Nephron (organoid): Measurements from ENCODE around the gene SLC2A5.
A peak's percentile ranks its signal among the peaks of the same experiment; 100 is the strongest.

Experiments used
- H3K27ac Mint-ChIP-seq, 3 experiments: 2 replicates each; pipeline ENCODE4 v1.8.0; 2020; ENCODE audit warnings: mixed read lengths in 3 of 3, mild to moderate bottlenecking in 2 of 3, moderate library complexity in 1 of 3
- H3K27me3 Mint-ChIP-seq: 2 replicates; pipeline ENCODE4 v1.8.0; 2021; ENCODE audit warnings: low read depth, mild to moderate bottlenecking, moderate library complexity, mixed read lengths
- H3K36me3 Mint-ChIP-seq: 2 replicates; pipeline ENCODE4 v1.8.0; 2020; ENCODE audit warnings: low read depth, mixed read lengths
- H3K4me1 Mint-ChIP-seq: 2 replicates; pipeline ENCODE4 v1.8.0; 2020; ENCODE audit warnings: mixed read lengths
- H3K4me3 Mint-ChIP-seq, 3 experiments: 2 replicates each; pipeline ENCODE4 v1.8.0; 2020; ENCODE audit warnings: mild to moderate bottlenecking in 3 of 3, mixed read lengths in 3 of 3, moderate library complexity in 2 of 3
- H3K9me3 Mint-ChIP-seq: 2 replicates; pipeline ENCODE4 v1.8.0; 2020; ENCODE audit warnings: mixed read lengths
- TF ChIP-seq, protein P1 (sequence below), 3 experiments: fragments of 200-600 bp; sonication (generic); IDR thresholded peaks; one replicate each; pipeline ENCODE4 v1.5.0; 2021; ENCODE audit warnings: antibody characterized with exemption in 3 of 3; ENCODE audit not compliant: unreplicated experiment in 3 of 3

Gene SLC2A5, protein sequence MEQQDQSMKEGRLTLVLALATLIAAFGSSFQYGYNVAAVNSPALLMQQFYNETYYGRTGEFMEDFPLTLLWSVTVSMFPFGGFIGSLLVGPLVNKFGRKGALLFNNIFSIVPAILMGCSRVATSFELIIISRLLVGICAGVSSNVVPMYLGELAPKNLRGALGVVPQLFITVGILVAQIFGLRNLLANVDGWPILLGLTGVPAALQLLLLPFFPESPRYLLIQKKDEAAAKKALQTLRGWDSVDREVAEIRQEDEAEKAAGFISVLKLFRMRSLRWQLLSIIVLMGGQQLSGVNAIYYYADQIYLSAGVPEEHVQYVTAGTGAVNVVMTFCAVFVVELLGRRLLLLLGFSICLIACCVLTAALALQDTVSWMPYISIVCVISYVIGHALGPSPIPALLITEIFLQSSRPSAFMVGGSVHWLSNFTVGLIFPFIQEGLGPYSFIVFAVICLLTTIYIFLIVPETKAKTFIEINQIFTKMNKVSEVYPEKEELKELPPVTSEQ

DNA sequence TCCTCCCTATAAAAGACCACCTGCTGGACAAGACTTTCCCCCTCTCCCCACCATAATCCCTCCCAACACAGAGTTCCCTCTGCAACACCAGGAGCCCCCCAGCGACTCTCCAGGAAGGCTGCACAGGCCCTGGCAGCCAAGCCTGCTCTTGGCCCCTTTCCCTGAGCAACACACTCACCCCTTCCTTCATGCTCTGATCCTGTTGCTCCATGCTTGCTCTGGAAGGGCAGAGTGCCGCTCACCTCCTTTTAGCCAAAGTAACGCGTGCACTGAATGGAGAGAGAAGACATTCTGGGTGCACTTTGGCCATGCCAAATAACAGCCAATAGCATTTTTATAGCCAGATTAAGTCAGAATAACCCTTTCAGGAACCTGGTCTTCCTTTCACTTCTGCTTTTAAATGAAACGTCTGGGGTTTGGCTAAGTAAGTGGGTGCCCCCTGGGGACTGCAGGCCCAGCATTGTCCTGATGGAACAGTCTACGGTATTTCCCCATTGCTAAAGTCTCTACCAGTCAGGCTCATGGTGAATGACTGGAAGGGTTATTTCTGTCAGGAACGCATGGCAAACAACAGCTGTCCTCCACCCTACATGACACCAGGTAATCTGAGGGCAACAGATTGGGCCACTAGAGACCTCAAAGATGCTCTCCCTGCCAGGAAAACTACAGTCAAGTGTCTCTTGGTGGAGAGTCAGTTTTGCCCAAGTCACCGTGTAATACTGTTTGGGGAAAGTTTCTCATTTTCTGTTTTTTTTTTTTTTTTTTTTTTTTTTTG, at the start of gene SLC2A5:
TSS of gene SLC2A5 (minus strand) at position 310 of the 775 bp plus-strand sequence. CDS start at position 211, 99 bp downstream.
- Mint-ChIP-seq H3K27ac (peak within 1 kb of the TSS; percentile 86 to 89 (median 87)), H3K4me1 (peaks cover 37% of the 10 kb centered on the region)
- TF ChIP-seq, protein P1, sequence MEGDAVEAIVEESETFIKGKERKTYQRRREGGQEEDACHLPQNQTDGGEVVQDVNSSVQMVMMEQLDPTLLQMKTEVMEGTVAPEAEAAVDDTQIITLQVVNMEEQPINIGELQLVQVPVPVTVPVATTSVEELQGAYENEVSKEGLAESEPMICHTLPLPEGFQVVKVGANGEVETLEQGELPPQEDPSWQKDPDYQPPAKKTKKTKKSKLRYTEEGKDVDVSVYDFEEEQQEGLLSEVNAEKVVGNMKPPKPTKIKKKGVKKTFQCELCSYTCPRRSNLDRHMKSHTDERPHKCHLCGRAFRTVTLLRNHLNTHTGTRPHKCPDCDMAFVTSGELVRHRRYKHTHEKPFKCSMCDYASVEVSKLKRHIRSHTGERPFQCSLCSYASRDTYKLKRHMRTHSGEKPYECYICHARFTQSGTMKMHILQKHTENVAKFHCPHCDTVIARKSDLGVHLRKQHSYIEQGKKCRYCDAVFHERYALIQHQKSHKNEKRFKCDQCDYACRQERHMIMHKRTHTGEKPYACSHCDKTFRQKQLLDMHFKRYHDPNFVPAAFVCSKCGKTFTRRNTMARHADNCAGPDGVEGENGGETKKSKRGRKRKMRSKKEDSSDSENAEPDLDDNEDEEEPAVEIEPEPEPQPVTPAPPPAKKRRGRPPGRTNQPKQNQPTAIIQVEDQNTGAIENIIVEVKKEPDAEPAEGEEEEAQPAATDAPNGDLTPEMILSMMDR (IDR thresholded peaks at IDR 0.05; ENCODE audit: unreplicated experiment in 3 of 3), result no peak

DNA sequence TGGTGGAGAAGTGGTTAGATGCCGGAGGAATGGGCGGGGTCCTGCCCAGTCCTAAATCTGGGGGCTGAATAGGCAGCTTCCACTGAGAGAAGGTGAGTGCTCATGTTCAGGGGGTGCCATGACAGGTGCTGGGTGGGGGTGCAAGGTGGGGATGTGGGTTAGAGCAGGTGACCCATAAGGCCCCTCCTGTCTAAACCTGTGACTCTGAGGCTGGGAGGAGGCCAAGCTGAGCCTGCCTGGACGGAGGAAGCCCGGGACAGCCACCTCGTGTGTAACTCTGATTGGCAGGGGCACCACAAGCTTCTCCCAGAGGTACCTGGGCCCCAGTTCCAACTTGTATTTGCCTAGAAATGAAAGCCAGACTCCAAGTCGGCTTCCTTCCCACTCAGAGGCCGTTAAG, 48.8 kb upstream of the SLC2A5 start:
- TF ChIP-seq, protein P1 (IDR thresholded peaks at IDR 0.05; ENCODE audit: unreplicated experiment in 3 of 3), result no peak
- Mint-ChIP-seq H3K4me3 (no peak overlapping the region), H3K27ac (no peak overlapping the region), H3K27me3 (peaks cover 3% of the 10 kb centered on the region), H3K4me1 (no peaks in the 10 kb centered on the region), H3K9me3 (no peaks in the 10 kb centered on the region), H3K36me3 (no peaks in the 10 kb centered on the region)

More for the DNA sequence above, at the start of gene SLC2A5:
- H3K36me3 Mint-ChIP-seq, result no peaks in the 10 kb centered on the region
- H3K4me3 Mint-ChIP-seq, result peak within 1 kb of the TSS in 2 of 3 experiments; percentile 26 to 45
- H3K27me3 Mint-ChIP-seq, result peaks cover 7% of the 10 kb centered on the region
- H3K9me3 Mint-ChIP-seq, result no peaks in the 10 kb centered on the region

DNA sequence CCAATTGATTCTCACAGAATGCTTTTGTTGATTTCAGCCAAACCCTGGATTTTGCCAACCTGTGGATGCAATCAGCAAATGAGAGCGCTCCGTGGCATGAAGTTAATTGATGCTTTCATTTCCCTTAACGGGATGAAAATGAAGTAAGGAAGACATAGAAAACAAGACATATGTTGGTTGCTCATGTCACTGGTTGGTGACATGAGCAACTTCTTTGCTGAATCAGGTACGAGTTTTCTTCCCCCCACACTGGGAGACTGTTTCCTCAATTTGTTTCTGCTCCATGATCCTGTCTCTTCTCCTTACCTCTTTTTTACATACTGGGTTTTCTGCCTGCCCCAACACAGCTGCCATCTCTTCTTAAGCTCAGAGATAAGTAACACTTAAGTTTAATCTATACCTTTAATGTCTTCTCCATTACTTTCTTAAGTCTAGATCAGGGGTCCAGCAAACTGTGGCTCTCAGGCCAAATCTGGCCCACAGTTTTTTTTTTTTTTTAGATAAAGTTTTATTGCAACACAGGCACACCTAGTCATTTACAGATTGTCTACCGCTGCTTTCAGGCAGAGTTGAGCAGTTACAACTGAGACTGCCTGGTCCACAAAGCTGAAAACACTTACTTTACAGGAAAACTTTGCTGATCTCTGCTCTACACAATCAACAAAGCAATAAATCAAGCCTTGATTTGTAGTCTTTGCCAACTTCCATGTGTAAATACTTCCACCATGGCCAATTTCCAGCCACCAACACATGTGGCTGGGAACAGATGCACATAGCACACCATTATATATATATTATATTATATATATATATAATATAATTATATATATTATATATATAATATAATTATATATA, 46.1 kb upstream of the SLC2A5 start:
- H3K9me3 Mint-ChIP-seq, result no peaks in the 10 kb centered on the region
- H3K4me3 Mint-ChIP-seq, result no peak overlapping the region
- no peak overlapping the region for H3K27ac Mint-ChIP-seq
- peaks cover 3% of the 10 kb centered on the region for H3K27me3 Mint-ChIP-seq
- no peaks in the 10 kb centered on the region for H3K36me3 Mint-ChIP-seq
- TF ChIP-seq, protein P1 (IDR thresholded peaks at IDR 0.05; ENCODE audit: unreplicated experiment in 3 of 3), result no peak
- H3K4me1 Mint-ChIP-seq, result no peaks in the 10 kb centered on the region

DNA sequence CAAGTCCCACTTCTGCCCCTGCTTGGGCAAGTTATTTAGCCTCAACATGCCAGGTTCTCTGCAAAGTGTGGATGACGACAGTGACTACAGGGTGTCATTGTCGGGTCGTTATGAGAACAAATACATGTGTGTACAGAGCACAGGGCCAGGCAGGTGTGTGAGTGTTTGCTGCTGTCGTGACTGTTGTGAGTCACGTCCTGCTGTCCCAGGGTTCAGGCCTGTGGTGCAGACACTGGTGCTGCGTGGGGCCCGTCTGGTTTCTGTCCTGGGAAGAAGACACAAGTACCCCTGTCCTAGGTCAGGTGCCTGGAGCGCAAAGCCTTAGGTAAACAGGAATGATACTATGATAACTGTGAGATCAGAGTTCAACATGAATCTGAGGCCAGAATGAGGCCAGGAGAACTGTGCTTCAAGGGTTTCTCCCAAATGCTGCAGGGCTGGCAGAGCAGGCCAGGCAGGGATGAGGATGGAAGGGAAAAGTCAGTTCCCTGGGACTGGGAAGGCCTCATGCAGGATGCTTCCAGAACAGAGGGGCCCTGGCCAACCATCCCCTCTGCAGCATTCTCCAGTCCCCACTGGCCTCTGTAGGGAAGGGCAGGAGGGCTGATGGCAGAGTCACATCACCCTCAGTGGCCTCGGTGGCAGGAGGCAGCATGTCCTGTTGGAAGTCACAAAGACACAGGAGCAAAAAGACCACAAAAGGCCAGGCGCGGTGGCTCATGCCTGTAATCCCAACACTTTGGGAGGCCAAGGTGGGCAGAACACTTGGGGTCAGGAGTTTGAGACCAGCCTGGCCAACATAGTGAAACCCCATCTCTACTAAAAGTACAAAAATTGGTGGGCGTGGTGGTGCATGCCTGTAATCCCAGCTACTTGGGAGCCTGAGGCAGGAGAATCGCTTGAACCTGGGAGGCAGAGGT, 43.8 kb upstream of the SLC2A5 start:
- H3K27me3 Mint-ChIP-seq, result peaks cover 3% of the 10 kb centered on the region
- no peaks in the 10 kb centered on the region for H3K9me3 Mint-ChIP-seq
- H3K36me3 Mint-ChIP-seq, result peaks cover 1% of the 10 kb centered on the region
- H3K4me3 Mint-ChIP-seq, result no peak overlapping the region
- H3K27ac Mint-ChIP-seq, result no peak overlapping the region
- TF ChIP-seq, protein P1 (IDR thresholded peaks at IDR 0.05; ENCODE audit: unreplicated experiment in 3 of 3), result no peak
- no peaks in the 10 kb centered on the region for H3K4me1 Mint-ChIP-seq

DNA sequence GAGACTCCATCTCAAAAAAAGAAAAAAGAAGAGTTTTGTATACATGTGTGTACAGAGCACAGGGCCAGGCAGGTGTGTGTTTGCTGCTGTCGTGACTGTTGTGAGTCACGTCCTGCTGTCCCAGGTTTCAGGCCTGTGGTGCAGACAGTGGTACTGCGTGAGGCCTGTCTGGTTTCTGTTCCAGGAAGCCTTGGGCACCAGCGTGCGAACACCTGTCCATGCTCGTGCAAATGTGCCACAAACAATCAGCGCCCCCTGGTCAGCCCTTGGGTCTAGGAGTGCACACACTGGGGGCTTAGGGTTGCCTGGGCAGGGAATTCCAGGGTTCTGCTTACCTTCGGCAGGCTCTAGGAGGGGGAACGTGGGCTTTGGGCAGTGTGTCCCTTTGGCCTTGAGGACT, 42.5 kb upstream of the SLC2A5 start:
- Mint-ChIP-seq H3K36me3 (peaks cover 3% of the 10 kb centered on the region), H3K9me3 (no peaks in the 10 kb centered on the region), H3K4me3 (no peak overlapping the region), H3K27ac (no peak overlapping the region), H3K4me1 (peaks cover 3% of the 10 kb centered on the region), H3K27me3 (peaks cover 3% of the 10 kb centered on the region)
- TF ChIP-seq, protein P1 (IDR thresholded peaks at IDR 0.05; ENCODE audit: unreplicated experiment in 3 of 3), result no peak
